ENCODE data around the gene MAP2K7. TPM values are rescaled to one million over a fixed set of nuclear protein-coding genes. Genes with fewer than 3 reads are reported as not detected.
A peak's percentile ranks its signal among the peaks of the same experiment; 100 is the strongest.

The MAP2K7 gene
- total RNA-seq, 2 experiments from 2014 or later: 36.8 to 37.0 TPM

DNA sequence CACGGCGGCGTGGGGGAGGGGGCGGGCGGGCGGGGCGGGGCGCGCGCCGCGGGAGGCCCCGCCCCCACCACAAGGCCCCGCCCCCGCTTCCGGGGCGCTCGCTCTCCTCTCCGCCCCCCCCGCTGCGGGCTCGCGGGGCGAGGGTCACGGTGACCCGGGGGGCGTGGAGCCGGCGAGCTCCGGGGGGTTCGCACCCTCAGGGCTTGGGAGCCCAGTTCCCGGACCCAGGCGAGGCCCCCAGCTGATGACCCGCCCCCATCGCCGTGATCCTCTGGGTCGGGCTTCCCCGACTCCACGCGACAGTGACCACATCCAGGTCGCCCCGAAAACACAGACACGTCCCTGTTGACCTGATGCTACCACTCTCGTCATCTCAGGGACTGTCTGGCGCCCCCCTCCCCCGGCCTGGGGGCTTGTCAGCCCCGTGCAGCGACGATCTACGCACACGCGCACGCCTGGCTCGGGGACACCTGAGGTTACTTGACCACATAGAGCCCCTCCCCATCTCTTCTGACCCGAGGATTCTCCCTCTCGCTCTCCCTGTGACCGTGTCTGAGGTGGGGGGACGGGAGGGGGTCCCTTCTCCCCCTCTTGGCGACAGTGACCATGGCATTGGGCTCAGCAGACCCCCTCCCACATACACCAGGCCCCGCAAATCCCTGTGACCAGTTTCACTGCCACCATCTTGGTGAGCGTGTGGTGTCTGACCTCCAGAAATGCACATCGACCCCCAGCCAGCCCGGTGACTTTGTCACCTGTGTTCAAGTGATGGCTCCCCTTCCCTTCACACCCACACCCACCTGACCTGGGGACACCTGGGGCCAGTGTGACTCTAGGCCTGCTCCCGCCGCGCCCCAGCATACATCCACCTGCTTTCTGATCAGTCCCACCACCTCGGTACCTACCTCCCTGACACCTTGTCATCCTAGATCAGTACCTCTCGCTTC lies 670 bp downstream of the MAP2K7 start:
- Mint-ChIP-seq H3K4me3 (peak overlapping the region; percentile 89), H3K9me3 (no peaks in the 10 kb centered on the region), H3K27me3 (no peaks in the 10 kb centered on the region), H3K4me1 (ENCODE audit: low read depth) (peaks cover 18% of the 10 kb centered on the region), H3K36me3 (ENCODE audit: low read depth) (peaks cover 15% of the 10 kb centered on the region), H3K27ac (peak overlapping the region; percentile 91)
- POLR2A ChIA-PET: interaction anchor here (0.9 to 1.5 kb wide), 3 partner anchors 10 to 16 kb away, joined by 3 to 13 read pairs (median 13); partner anchors contain the start of genes SNAPC2 and TGFBR3L
- DNase-seq: peak; percentile 75
- peak; percentile 50 for ATAC-seq
- TF ChIP-seq, protein P1, sequence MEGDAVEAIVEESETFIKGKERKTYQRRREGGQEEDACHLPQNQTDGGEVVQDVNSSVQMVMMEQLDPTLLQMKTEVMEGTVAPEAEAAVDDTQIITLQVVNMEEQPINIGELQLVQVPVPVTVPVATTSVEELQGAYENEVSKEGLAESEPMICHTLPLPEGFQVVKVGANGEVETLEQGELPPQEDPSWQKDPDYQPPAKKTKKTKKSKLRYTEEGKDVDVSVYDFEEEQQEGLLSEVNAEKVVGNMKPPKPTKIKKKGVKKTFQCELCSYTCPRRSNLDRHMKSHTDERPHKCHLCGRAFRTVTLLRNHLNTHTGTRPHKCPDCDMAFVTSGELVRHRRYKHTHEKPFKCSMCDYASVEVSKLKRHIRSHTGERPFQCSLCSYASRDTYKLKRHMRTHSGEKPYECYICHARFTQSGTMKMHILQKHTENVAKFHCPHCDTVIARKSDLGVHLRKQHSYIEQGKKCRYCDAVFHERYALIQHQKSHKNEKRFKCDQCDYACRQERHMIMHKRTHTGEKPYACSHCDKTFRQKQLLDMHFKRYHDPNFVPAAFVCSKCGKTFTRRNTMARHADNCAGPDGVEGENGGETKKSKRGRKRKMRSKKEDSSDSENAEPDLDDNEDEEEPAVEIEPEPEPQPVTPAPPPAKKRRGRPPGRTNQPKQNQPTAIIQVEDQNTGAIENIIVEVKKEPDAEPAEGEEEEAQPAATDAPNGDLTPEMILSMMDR (IDR thresholded peaks at IDR 0.05): no peak
- CTCF ChIA-PET: interaction anchor here (0.6 to 1.5 kb wide), 9 partner anchors 13 to 307 kb away, joined by 3 to 10 read pairs (median 4); partner anchors contain the start of genes CTXN1, SNAPC2 and TIMM44
- intact Hi-C loops (cut with micrococcal nuclease): no loop called here

DNA sequence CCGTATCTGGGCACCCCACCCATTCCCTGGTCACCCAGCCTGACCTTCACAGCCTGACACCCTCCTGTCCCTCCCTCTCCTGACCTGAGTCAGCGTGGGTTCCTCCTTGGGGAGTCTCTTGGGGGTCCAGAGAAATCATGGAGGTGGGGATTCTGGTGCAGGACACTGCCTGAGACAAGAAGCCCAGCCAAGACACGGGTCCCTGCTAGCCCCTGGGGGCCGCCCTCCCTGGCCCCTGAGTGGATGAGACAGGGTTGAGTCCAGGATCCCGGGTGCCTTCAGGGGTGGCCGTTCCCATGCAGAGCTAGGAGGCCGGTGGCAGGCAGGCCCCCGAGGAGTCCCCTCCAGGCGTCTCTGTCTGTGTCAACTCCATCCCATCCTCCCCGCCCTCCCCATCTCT lies 1.6 kb downstream of the MAP2K7 start:
- H3K27me3 Mint-ChIP-seq: no peaks in the 10 kb centered on the region
- H3K36me3 Mint-ChIP-seq (ENCODE audit: low read depth): peaks cover 15% of the 10 kb centered on the region
- intact Hi-C loops (cut with micrococcal nuclease): no loop called here

DNA sequence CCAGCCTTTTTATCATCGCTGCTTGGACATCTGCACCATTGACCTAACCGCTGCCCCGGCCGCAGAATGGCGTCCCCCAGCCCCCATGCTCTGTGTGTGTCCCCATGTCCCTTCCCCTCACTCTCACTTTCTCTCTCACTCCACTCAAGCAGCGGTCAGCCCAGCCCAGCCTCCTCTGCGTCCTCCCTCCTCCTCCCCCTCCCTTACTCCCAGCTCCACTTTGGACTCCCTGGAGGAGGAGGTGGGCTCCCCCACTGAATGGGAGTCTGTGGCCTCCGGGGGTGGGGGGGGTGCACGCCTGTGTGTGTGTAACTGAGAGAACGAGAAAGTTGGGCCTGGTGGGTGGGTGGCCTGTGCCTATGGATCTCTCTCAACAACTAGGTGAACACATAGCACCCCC lies 2.2 kb downstream of the MAP2K7 start:
- CTCF ChIA-PET: no interaction called here
- H3K27ac Mint-ChIP-seq: peak overlapping the region; percentile 47
- TF ChIP-seq, protein P1 (IDR thresholded peaks at IDR 0.05): no peak

More for the DNA sequence above, 1.6 kb downstream of the MAP2K7 start:
- ChIA-PET POLR2A (interaction anchor here (0.5 to 1.1 kb wide), 3 partner anchors 10 to 449 kb away, joined by 3 to 4 read pairs (median 3); no protein-coding TSS in a partner anchor), CTCF (no interaction called here)
- TF ChIP-seq, protein P1 (IDR thresholded peaks at IDR 0.05): no peak
- H3K4me3 Mint-ChIP-seq: peak overlapping the region; percentile 89
- peak overlapping the region; percentile 91 for H3K27ac Mint-ChIP-seq
- H3K4me1 Mint-ChIP-seq (ENCODE audit: low read depth): peaks cover 18% of the 10 kb centered on the region
- no peak for ATAC-seq
- no peaks in the 10 kb centered on the region for H3K9me3 Mint-ChIP-seq
- no peak for DNase-seq

DNA sequence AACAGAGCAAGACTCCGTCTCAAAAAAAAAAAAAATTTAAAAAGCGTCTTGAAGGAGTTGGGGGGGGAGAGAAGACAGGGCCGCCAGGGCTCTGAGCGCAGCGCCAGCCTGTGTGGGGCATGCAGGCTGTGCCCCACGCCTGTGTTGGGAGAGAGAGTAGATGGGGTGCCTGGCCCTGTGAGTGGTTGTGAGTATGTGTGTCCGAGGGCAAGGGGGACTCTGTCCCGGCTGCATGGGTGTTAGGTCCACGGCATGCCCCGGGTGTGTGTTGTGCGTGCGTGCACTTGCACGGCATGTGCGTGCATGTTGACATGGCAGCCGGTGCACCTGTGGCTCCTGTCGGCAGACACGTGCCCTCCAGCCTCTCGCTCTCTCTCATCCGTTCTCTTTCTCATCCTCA lies 3.4 kb downstream of the MAP2K7 start:
- Mint-ChIP-seq H3K27me3 (no peaks in the 10 kb centered on the region), H3K36me3 (ENCODE audit: low read depth) (peaks cover 29% of the 10 kb centered on the region), H3K4me1 (ENCODE audit: low read depth) (peaks cover 18% of the 10 kb centered on the region), H3K4me3 (no peak overlapping the region), H3K9me3 (no peaks in the 10 kb centered on the region), H3K27ac (no peak overlapping the region)
- TF ChIP-seq, protein P1 (IDR thresholded peaks at IDR 0.05): no peak
- ChIA-PET POLR2A (interaction anchor here (2.7 kb wide), 1 partner anchor 11 kb away, joined by 13 read pairs; no protein-coding TSS in a partner anchor), CTCF (no interaction called here)
- DNase-seq (no peak), ATAC-seq (no peak)
- intact Hi-C loops (cut with micrococcal nuclease): no loop called here

More for the DNA sequence above, 2.2 kb downstream of the MAP2K7 start:
- POLR2A ChIA-PET: interaction anchor here (0.5 to 1.1 kb wide), 3 partner anchors 9 to 449 kb away, joined by 3 to 4 read pairs (median 3); no protein-coding TSS in a partner anchor
- ATAC-seq: no peak
- intact Hi-C loops (cut with micrococcal nuclease): no loop called here
- Mint-ChIP-seq H3K4me1 (ENCODE audit: low read depth) (peaks cover 18% of the 10 kb centered on the region), H3K36me3 (ENCODE audit: low read depth) (peaks cover 20% of the 10 kb centered on the region), H3K9me3 (no peaks in the 10 kb centered on the region), H3K27me3 (no peaks in the 10 kb centered on the region), H3K4me3 (peak overlapping the region; percentile 89)
- DNase-seq: no peak
